GM19351 (cell line): Measurements from ENCODE around the gene DOCK4.
A peak's percentile ranks its signal among the peaks of the same experiment; 100 is the strongest.
"Not testable (repeated sequence)": the region's sequence is repeated elsewhere in the genome, so short reads cannot be mapped to it uniquely, and the experiment has no call there.

Experiments used
- ATAC-seq: cut with Tn5 transposase; IDR thresholded peaks from one replicate; pipeline ENCODE4 v1.9.1; 2021; ENCODE audit warnings: mild to moderate bottlenecking, moderate library complexity; ENCODE audit not compliant: unreplicated experiment

DOCK4 gene

GRCh38 chr7:112206238-112206990 is at the start of gene DOCK4, which contains the start of gene ZNF277:
Gene DOCK4, minus strand, starts transcription at chr7:112206399. Its CDS starts 261 bp downstream, at chr7:112206138.
Gene ZNF277, plus strand, starts transcription at chr7:112206695. Its CDS starts 22 bp downstream, at chr7:112206717.
- ATAC-seq = peak; percentile 87

GRCh38 chr7:112255388-112255720 is 49.2 kb upstream of the DOCK4 start:
- no peak for ATAC-seq

- ATAC-seq = no peak
These were observed 48.6 kb upstream of the DOCK4 start for GRCh38 chr7:112254709-112255387.

- no peak for ATAC-seq
These were observed 48.0 kb upstream of the DOCK4 start for GRCh38 chr7:112254156-112254555.

- ATAC-seq = no peak
These were observed 46.5 kb upstream of the DOCK4 start for GRCh38 chr7:112252691-112253090.

GRCh38 chr7:112252141-112252540 is 45.9 kb upstream of the DOCK4 start:
- ATAC-seq = no peak

GRCh38 chr7:112249967-112250366 is 43.8 kb upstream of the DOCK4 start:
- ATAC-seq = not testable (repeated sequence)

- no peak for ATAC-seq
These were observed 42.4 kb upstream of the DOCK4 start for GRCh38 chr7:112248598-112248997.

GRCh38 chr7:112238852-112239610 is 32.8 kb upstream of the DOCK4 start:
- ATAC-seq = no peak

- no peak for ATAC-seq
These were observed 32.1 kb upstream of the DOCK4 start for GRCh38 chr7:112238330-112238729.

GRCh38 chr7:112236597-112236996 is 30.4 kb upstream of the DOCK4 start:
- no peak for ATAC-seq

GRCh38 chr7:112234147-112234546 is 27.9 kb upstream of the DOCK4 start:
- no peak for ATAC-seq

- ATAC-seq = no peak
These were observed 27.0 kb upstream of the DOCK4 start for GRCh38 chr7:112233048-112233697.

GRCh38 chr7:112232212-112232978 is 26.2 kb upstream of the DOCK4 start:
- ATAC-seq = no peak

- ATAC-seq = no peak
These were observed 22.4 kb upstream of the DOCK4 start for GRCh38 chr7:112228632-112229031.

GRCh38 chr7:112226701-112227276 is 20.6 kb upstream of the DOCK4 start:
- no peak for ATAC-seq

GRCh38 chr7:112225006-112225405 is 18.8 kb upstream of the DOCK4 start:
- no peak for ATAC-seq

- no peak for ATAC-seq
These were observed 18.0 kb upstream of the DOCK4 start for GRCh38 chr7:112224186-112224585.

GRCh38 chr7:112223310-112223709 is 17.1 kb upstream of the DOCK4 start:
- ATAC-seq = no peak

GRCh38 chr7:112220877-112221434 is 14.8 kb upstream of the DOCK4 start:
- no peak for ATAC-seq
